Measurements from ENCODE around the gene ONECUT1.

- TF ChIP-seq POLR2A (IDR thresholded peaks at IDR 0.05; ENCODE audit: low read depth, low read length) = no peak
- no peak for TF ChIP-seq POLR2AphosphoS5 (IDR thresholded peaks at IDR 0.05; ENCODE audit: low read depth, low read length)
- TF ChIP-seq POU2F2 (IDR thresholded peaks at IDR 0.05; ENCODE audit: low read depth, low read length) = no peak
These were observed 55.8 kb downstream of the ONECUT1 start for GRCh38 chr15:52734329-52734728.
